CD4-positive, alpha-beta T cell treated with Interleukin-1 beta for 1 hour (primary cell): Measurements from ENCODE around the gene IZUMO4.
A peak's percentile ranks its signal among the peaks of the same experiment; 100 is the strongest.

Experiments used
- DNase-seq, 2 donors: peaks; one replicate each; pipeline ENCODE4 v3.0.0-alpha.2; 2020 to 2022

The IZUMO4 gene, protein sequence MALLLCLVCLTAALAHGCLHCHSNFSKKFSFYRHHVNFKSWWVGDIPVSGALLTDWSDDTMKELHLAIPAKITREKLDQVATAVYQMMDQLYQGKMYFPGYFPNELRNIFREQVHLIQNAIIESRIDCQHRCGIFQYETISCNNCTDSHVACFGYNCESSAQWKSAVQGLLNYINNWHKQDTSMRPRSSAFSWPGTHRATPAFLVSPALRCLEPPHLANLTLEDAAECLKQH

DNA sequence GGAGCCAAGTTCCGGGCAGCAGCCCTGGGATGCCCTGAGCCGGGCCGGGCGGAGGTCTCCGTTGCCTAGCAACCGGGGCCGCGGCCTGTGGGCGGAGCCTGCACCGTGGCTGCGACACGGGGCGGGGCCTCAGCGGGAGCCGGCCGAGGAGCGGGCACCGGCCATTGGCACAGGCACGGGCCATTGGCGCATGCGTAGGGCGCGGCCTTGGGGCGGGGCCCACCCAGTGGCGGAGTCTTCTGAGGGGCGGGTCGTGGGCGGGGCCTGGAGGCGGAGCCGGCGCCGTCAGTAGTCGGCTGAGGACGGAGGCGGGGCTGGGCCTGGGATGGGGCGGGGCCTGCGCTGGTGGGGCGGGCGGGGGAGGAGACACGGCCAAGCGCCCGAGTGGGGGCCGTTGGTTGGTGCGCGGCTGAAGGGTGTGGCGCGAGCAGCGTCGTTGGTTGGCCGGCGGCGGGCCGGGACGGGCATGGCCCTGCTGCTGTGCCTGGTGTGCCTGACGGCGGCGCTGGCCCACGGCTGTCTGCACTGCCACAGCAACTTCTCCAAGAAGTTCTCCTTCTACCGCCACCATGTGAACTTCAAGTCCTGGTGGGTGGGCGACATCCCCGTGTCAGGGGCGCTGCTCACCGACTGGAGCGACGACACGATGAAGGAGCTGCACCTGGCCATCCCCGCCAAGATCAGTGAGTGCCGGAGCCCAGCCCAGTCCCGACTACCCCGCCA lies at the start of gene IZUMO4:
Gene IZUMO4, plus strand, starts transcription at position 436 of the 723 bp plus-strand sequence. Its CDS starts 31 bp downstream, at position 467.
- DNase-seq: peak; percentile 99

DNA sequence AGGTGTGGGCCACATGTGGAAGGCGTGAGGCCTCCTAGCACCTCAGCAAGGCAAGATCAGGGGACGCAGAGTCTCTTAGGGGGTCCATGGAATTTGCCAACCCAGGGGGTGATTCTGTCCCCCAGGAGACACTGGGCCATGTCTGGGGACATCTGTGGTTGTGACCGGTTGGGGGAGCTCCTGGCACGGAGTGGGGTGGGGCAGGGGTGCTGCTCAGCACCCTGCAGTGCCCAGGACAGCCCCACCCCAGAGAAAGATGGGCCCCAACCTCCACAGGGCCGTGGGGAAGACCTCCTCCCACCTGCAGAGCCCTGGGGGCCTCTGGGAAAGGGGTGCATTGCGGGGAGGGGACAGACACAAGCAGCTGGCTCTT lies 49.7 kb upstream of the IZUMO4 start:
- no peak for DNase-seq

DNA sequence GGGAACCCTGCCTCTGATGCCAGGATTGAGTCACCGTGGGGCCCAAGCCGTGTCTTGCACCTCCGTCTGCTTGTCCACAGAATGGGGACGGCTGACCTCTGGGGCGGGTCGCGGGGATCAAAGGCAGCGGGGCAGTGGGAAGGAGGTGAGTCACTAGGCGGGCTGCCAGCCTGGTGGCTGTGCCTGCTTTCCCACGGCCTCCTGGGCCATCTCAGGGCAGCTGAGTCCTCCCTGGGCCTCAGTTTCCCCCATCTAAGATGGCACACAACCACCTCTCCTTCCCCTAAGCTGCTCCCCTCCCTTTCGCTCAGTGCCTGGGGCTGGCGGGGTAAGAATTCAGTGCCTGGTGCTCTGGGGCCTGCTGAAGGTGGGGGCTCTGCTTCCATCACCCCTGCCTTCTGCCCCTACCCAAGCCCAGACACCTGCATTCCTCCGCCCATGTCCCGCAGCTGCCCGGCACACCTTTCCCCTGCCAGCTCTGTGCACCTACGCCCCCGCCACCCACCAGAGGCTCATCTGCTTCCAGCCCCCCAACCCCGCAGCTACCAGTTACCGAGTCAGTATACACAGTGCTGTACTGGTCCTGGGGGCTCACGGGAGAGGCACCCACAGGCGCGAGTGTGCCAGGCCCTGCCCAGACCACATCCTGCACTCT lies 49.1 kb upstream of the IZUMO4 start:
- DNase-seq: no peak

DNA sequence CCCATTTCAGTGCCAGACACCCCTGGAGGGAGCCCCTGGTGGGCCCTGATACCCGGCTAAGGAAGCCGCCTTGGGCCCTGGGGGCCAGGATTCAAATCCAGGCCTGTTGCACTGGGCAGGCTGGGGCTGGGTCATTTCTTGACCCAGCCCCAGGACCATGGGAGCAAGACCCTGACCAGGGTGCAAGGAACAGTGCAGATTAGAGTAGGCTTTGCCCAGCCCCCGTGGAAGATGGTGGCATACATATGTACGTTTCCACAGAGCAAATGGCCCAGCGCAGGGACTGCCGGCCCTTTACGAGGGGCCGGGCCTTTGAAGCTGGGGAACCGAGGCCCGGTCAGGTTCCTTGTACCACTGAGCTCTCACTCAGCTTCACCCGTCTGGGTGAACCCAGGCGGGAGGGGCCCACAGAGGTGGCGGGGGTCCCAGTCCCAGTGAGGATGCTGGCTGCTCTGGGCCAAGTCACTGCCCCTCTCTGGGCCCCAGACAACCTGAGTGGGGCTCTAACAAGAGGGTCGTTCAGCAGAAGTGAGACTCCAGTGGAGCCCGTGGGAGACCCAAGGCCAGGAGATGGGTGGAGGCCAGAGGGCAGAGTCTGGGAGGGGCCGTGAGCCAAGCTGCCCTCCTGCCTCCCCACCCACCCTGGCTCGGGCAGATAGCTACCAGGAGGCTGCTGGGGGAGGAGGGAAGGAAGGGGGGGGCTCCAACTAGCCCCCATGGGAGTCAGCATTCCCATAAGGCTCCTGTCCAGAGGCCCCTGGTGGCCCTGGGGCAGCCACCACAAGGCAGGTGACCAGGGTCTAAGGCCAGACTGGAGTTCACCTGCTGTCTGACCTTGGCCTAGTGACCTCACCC lies 48.4 kb upstream of the IZUMO4 start:
- no peak for DNase-seq

DNA sequence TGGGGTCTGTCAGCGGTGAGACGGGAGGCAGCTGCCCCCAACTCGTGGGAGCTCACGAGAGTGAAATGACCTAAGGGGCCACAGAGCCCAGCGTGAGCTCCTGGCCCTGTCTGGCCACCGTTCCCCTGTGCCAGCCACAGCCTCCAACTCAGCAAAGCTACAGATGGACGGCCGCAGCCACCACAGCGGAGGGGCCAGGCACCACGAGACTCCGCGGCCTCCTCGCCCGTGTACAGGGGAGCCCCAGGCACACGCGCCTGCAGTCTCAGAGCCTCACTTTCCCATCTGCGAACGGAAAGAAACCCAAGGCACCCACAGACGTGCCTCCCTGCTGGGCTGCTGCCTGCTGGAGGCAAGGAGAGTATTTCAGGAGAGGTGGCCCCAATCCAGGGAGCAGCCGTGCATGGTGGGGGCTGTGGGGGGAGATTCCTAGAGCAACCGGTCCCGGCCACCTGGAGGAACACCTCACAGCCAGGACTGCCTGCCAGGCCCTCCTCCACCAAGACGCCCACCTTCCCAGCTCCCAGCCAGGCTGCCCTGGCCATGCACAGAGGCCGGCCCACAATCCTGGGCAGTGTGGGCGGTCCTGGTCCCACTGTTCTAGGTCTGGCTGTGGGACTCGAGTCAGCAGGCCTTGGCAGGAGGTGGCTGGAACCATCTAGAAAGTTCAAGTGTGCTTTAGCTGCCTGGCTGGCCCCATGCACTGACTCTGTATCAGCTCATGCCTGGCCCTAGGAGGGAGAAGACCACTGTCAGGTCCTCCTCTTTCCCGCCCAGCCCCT lies 47.6 kb upstream of the IZUMO4 start:
- DNase-seq: no peak

DNA sequence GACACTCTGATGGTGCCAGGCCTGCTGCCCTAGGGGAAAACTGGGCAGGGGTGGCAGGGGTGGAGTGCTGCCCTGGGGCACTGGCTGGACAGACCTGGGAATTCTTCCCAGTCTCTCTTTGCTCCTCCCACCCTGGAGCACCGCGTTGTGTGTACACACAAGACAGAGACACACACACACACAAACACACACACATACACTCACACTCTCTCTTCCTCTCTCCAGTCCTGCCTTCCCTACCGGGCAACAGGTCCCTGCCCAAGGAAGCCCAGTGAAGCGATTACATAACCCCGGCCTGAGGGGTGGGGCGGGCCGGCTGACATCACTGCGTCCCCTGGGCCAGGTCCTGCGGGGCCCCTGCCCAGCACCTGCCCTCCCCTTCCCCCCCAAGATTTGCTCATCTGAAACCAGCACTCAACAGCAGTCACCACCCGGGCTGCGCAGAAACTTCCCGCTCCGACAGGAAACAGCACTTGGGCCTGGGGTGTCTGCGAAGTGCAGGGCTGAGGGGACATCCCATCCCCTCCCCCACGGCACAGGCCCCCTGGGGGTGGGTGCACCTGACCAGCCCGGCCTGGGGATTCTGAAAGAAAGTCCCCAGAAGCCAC lies 46.9 kb upstream of the IZUMO4 start:
- DNase-seq: peak; percentile 72 to 88

DNA sequence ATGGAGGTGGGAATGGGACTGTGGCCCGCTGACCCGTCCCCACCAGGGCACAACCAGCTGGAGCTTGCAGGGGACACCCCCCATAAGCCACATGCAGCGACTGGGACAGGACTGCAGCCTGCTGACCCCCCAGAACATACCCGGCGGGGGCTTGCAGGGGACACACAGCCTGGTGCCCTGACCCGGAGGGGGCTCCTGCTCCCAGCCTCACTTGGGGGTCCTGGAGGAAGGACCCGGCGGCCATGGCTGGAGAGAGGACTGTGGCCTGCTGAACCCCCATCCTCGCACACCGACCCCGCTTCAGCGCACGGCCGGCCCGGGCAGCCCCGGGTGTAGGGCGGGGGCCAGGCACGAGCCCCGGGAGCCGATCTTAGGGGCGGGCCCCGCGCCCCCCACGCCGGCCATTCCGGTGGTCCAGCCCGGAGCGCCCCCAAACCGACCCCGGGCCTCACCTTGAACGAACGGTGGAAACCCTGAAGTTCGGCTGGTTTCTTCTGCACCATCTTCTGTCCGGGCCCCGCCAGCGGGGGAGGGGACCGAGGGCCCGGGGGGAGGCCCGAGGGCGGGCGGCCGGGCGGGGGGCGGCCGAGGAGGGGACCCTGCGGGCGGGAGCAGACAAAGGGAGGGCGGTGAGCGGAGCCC lies 46.2 kb upstream of the IZUMO4 start:
- DNase-seq: no peak

DNA sequence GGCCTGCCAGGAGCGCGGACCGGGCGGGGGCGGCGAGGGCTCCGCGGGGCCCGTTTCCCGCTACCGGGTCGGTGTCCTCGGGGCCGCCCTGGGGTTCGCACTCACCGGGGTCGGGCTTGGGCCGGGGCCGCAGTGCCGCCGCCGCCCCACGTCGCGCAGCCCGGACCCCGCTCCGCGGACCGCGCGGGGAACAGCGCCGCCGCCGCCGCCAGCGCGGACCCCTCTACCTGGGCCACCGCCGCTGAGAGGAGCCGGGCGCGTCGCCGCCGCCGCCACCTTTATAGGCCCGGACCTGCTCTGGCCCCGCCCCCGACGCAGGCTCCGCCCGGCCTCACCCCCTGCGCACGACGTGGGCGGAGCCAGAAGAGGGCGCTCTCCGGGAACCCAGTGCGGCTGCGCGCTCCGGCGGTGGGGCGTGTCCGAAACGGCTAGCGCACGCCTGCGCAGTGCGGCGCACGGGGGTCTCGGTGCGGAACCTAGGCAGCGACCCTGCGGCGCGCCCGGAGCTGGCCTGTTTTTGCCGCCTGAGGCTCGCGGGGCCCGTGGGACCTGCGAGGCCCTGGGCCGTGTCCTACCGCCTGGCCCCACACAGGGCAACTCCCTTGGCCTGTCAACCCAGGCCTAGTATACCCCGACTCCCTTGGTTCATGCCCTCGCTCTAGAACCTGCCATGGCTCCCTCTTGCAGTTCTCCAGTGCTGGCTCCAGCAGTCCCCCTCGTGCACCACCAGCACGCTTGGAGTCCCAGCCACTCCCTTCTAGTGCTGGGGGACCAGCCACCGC lies 45.5 kb upstream of the IZUMO4 start, which contains the start of gene MKNK2:
Gene MKNK2, minus strand, starts transcription at position 254 of the 782 bp plus-strand sequence. CDS start 393 bp downstream, outside the sequence.
- peak; percentile 90 to 92 for DNase-seq

DNA sequence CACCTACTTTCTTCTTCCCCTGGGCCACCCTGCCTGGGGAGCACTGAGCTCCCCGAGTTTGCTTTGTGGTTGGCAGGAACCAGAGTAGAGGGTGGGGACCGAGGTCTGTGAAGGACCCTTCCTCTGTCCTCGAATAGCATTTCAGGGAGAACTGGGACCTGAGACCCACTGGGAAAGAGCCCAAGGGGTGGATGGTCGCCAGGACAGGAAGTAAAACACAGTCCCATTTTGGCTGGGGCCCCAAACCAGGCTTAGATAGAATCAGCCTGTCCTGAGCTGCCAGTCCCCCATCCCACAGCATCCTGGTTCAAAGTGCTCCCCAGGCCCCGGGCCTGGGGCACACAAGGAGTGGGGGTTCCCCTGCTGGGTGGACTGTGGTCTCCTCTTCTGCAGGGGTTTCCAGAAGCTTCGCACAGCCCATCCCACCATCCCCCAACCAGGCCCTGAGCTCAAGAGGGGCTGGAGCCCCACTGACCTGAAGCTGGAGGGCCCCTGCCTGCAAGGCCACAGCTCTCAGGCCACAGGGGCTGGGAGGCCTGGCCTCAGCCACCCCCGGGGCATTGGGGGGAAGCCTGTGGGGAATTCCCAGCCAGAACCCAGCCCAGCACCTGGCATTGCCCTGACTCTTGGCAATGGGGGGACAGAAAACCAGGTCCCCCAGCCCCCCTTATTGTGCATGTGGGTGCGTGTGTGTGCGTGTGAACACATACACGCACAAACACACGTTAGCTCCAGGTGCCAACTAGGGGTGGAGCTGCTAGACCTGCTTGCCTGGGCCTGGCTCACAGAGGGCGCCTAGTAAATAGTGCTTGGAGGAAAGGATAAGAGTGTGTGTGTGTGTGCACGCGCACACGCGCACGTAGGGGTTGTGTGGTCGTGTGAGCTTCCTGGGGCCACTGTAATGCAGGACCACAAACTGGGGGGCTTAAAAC lies 44.7 kb upstream of the IZUMO4 start:
- DNase-seq: peak; percentile 77 to 82

DNA sequence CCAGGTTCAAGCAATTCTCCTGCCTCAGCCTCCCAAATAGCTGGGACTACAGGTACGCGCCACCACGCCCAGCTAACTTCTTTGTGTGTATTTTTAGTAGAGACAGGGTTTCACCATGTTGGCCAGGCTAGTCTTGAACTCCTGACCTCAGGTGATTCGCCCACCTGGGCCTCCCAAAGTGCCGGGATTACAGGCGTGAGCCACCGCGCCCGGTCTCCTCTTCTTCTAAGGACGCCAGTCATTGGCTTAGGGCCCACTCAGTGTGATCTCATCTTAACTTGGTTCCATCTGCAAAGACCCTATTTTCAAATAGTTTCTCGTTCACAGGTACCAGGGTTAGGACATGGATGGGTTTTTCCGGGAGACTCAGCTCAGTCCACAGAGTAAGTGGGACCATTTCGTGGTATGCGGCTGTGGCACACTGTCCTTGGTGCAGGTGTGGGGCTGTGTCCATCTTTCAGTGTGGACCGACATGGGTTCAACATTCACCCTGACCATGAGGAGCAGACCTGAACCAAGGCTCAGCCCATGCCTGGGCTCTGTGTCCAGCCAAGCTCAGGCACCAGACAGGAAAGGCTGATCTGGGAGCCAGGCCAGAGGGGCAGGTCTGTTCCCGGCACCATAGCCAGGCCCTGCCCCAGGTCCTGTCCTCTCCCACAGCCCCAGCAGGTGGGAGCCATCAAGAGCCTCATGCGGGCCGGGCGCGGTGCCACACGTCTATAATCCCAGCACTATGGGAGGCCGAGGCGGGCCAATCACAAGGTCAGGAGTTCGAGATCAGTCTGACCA lies 42.9 kb upstream of the IZUMO4 start:
- no peak for DNase-seq

DNA sequence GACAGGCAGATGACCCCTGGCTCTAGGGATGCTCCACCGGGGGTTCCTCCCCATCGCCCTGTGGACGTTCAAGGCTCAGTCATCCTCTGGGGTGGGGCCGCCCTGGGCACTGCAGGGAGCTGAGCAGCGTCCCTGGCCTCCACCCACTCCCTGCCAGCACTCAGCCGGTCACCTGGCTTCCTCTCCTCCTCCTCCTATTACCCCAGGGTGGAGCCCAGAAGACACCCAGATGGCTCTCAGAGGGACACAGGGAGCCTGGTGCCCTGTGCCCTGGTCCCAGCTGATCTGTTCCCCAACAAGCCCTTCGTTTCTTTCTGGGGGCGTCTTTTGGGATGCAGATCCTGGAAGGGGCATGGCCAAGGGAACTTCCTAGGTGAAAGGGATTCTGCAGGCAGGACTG lies 42.0 kb upstream of the IZUMO4 start:
- no peak for DNase-seq

DNA sequence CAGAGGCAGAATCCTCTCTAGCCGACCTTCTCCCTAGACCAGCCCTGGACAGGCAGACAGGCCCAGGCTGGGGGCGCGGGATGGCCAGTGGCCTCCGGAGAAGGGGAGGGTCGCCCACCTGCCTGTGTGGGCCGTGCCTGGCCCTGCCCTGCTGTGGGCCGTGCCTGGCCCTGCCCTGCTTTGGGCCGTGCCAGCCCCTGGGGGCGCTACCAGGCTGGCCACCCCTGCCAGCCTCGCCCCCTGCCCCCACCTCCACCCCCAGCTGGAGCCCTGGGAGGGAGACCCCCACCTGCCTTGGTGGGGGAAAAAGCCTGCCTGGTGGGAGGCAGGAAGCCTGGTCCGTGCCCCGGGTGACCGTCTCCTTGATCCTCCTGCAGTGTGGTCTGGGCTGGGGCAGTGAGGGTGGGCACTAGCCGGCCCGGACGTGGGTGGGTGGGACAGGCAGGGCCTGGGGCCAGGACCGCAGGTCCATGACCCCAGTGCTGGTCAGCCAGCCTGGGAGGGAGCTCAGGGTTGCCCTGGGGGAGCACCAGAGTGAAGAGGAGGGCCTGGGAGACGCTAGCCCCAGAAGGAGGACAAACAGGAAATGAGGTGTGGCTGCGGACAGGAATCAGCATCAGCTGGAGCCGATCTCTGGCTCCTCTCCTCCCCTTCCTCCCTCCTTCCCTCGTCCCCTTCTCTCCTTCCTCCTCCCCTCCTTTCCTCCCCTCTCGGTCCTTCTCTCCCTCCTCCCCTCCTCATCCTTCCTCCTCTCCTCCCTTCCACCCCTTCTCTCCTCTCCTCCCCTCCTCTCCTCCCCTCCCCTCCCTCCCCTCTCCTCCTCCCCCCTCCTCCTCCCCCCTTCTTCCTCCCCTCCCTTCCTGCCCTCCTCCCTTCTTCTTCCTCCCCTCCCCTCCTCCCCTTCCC lies 40.5 kb upstream of the IZUMO4 start:
- DNase-seq: no peak

DNA sequence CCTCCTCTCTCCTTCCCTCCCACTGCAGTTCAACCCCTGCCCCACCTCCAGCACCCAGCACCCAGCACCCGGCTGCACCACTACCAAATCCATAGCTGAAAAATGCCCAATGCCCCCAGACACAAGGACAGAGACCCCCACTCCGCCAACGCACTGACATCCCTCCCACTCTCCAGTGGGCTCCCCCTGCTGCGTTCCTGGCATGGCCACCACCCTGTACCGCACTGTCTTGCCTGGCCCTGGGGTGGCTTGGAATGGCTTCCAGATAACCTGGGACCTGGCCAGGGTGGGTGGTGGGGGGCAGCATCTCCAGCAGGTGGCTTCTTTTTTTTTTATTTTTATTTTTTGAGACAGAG lies 39.9 kb upstream of the IZUMO4 start:
- DNase-seq: no peak

DNA sequence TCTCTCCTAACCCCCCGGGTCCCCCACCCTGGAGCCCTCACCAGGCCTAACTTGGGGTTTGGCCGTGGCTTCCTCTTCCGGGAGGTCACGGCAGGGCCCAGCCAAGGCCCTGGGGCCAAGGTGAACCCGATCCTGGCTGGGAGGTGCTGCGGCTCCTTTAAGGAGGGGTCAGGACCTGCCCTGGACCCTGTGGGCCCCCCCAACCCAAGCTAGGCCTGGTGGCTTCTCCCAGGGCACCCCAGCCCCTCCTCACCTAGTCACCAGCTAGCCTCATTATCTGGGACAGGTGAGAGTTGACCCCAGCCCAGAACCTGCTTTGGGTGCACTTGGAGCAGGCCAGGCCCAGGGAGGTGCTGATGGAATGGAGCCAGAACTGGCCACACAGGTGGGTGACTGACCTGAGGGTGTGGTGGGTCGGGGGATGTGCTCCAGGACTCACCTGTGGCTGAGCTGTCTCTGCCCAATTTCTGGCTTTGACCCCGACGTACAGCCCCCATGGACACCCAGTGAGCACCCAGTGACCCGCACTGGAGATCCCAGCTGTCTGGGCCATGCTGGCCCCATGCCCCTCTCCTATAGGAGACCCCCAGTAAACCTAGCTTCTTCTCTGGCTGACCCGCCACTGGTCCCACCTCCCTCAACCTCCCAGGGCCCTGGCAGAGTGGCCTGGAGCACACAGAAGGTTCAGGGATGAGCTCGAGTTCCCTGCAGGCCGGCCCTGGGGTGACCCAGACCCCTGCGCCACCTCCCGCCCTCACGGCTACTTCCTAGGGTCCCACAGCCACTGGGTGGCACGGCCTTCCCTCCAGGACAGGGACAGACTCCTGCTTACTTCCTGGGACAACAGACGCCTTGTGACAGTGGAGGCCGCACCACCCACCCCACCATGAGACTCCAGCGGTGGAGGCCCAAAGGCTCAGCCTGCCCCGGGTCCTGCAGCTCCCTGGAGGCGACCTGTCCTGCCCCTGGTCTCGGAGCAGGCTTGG lies 38.9 kb upstream of the IZUMO4 start:
- DNase-seq: no peak

DNA sequence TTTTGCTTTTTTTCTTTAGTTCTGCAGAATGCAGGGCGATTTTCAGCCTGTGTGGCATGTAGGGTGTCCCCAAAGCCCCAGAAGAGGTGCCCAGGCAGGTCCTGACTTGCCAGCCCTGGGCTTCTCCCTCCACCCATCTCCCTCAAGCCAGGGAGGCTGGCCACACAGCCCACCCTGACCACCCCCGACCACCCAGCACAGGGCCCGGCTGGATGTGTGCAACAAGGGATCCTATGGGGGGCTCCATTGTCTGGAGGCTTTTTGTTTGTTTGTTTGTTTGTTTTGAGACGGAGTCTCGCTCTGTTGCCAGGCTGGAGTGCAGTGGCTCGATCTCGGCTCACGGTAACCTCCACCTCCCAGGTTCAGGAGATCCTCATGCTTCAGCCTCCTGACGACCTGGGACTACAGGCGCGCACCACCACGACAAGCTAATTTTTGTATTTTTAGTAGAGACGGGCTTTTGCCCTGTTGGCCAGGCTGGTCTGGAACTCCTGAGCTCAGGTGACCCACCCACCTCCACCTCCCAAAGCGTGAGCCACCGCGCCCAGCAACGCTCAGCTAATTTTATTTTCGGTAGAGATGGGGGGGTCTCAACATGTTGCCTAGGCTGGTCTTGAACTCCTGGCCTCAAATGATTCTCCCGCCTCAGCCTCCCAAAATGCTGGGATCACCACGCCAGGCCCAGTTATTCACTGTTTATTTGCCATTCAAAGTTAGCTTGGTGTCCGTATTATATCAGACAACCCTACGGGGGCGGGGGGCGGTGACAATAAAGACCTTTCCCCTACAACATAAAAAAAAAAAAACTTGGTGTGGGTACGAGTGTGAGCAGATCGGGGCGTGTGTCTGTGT lies 37.9 kb upstream of the IZUMO4 start:
- no peak for DNase-seq
